Left renal cortex interstitium (tissue), 4 donors: ENCODE measurements around the gene EPGN. TPM values are rescaled to one million over a fixed set of nuclear protein-coding genes. Genes with fewer than 3 reads are reported as not detected.
A peak's percentile ranks its signal among the peaks of the same experiment; 100 is the strongest.

Experiments
- DNase-seq, 4 donors: peaks; one replicate each; pipeline ENCODE4 v3.0.0-alpha.2; 2013; ENCODE audit warnings: low read depth in 4 of 4, low spot score in 2 of 4, missing footprints in 1 of 4
- polyA plus RNA-seq, 4 donors: library from polyadenylated mRNA; unstranded; fragments of 120-200 nt; gene quantifications; one replicate each; pipeline ENCODE4 v1.2.1, GENCODE V29; 2013; ENCODE audit not compliant: insufficient read length in 4 of 4

EPGN gene, protein sequence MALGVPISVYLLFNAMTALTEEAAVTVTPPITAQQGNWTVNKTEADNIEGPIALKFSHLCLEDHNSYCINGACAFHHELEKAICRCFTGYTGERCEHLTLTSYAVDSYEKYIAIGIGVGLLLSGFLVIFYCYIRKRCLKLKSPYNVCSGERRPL
- polyA plus RNA-seq: 1 to 10 TPM in 2 of 4 donors, under 1 TPM in 2; 0.49 to 1.6 (median 1.2) TPM

GRCh38 chr4:74308215-74308614, at the start of gene EPGN:
Gene EPGN (plus strand): TSS chr4:74308470. CDS start chr4:74308534, 64 bp downstream.
- DNase-seq: no peak

GRCh38 chr4:74258963-74259362, 49.3 kb upstream of the EPGN start:
- DNase-seq: peak in 1 of 4 donors; percentile 0

GRCh38 chr4:74260036-74260435, 48.2 kb upstream of the EPGN start:
- DNase-seq: no peak

DNA sequence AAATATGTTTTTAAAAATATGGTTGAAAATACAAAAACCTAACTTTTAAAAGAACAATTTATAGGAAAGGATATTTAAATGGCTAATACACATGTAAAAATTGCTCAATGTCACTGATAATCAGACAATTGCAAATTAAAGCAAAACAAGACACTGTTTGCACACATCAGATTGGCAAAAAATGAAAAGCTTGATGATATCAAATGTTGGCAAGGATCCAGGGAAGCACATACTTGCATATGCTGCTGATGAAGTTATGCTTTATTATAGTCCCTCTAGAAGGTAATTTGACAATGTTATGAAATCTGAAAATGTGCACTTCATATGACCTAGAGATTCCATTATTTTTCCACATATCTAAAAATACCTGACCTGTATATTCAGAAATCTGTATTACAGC, 45.7 kb upstream of the EPGN start:
- no peak for DNase-seq

GRCh38 chr4:74263551-74263950, 44.7 kb upstream of the EPGN start:
- no peak for DNase-seq

DNA sequence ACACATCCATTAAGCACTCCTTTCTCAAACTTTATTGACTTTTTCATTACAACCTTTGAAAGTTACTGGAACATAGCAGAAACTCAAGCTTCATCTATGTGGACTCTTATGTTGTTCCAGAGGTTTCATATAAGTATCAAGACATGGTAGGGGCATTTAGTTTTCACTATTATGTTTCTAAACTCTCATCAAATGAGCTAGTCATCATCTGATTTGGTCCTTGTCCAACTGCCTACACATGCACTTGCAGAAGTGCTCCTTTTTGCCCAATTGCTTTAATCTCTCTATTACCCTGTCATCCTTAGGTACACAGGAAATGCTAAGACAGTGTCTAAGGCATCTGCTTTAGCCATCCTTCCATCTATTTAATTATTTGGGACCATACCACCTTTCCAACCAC, 42.2 kb upstream of the EPGN start:
- no peak for DNase-seq

DNA sequence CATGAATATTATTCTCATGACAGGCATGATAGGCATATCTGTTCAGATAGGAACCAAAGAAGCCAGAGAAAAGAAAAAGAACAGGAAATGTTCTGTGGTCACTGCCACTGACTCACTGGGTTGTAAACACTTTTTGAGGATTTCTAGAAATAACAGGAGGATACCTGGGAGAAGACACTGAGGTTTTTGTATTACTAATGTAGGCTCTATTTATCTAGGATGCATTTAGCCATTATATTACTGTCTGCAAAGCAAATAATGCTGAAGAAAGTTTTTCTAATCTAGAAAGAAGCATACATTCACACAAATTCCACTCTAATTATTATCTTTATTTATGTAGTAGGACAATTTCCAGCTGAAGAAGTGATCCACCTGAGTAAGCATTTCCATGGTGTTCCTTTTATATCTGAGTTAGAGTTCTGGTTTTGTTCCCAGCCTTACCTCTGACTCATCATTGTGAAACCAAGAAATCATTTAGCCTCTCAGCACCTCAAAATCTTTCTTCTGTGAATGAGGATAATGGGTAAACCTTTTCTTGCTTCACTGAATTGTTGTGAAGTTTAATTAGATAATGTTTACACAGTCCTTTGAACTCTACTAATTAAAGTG, 40.2 kb upstream of the EPGN start:
- no peak for DNase-seq

GRCh38 chr4:74268643-74269042, 39.6 kb upstream of the EPGN start:
- no peak for DNase-seq

- no peak for DNase-seq
Observed at GRCh38 chr4:74278490-74278889, 29.8 kb upstream of the EPGN start.

DNA sequence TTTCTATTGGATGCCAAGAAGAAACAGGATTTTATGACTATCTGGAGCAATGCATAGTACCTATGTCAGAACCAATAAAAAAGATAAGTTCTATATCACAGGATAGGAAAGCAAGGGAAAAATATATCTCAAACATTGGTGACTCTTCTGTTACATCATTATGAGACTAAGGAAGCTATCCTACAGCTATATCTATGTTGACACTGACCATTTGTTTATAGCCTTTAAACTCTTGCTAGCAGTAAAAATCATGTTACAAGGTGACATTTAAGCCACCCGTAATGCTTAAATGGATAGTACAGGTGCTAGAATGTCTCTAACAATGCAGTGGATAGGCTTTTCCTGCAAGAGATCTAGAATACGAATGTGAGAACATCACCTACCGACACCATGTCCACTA, 28.6 kb upstream of the EPGN start:
- no peak for DNase-seq

GRCh38 chr4:74282926-74283325, 25.3 kb upstream of the EPGN start:
- no peak for DNase-seq

- no peak for DNase-seq
Observed at GRCh38 chr4:74283614-74284013, 24.7 kb upstream of the EPGN start.

DNA sequence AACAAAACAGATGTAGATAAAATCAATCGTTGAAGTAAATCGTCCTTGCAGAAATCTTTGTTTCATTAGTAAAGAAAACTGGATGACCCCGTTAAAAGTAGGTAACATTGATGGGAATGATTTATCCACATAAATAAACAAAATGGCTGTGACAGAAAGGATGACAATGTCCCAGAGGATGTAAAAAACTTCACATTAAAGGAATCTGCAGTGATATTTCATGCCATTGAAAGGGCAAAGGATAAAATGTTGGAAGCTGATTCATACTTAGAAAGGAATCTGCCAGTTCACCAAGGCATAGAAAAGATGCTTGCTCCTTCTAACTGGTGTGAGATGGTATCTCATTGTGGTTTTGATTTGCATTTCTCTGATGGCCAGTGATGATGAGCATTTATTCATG, 24.2 kb upstream of the EPGN start:
- DNase-seq: no peak

GRCh38 chr4:74287164-74287563, 21.1 kb upstream of the EPGN start:
- DNase-seq: no peak

GRCh38 chr4:74287791-74288190, 20.5 kb upstream of the EPGN start:
- no peak for DNase-seq

- no peak for DNase-seq
Observed at GRCh38 chr4:74291471-74291870, 16.8 kb upstream of the EPGN start.

DNA sequence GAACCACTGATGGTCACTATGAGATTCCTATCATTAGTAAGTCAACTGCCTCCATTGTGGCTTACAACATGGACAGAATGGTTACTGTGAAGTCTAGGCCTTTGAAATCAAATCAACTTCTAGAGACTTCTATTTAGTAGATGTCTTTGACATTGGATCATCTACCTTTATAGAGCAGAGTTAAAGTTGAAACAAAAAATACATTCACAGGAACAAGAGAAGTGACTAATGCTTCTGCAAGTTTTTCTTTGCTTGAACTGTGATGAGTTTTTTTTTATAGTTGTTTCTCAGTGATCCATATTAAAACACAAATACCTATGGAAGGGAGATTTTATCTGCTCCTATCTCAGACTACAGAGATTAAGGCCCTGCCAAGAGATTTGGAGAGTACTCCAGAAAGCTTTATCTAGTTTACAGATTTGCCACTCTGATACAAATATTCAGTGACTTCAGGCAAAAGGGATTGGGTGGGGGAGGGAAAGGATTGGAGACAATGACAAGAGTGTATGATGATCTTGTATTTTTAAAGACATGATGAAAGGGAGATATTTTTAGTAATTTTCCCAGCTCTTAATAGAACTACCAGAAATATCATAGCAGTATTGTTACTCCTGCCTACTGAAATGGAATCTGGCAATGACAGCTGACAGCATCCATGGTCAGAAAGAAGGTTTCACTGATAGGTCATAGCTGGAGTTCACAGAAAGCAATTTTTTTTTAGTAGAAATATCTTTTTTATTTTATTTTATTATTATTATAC, 16.0 kb upstream of the EPGN start:
- DNase-seq: no peak

DNA sequence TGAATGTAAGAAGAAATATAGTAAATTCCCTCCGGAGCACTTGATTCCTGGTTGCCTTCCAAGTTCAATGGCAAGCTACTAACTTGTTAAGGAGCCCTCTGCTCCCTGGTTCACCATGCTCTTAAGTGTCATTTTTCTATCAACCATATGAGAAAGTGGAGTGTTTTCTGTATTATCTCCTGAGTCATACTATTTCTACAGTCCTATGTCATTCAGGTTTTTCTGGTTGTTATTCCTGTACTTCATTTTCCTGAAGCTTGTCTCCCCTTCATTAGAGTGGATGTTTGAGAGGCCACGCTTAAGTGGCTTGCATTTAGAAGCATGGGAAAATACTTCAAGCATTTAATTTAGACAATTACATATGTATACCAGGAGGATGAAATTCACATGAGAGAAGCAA, 14.7 kb upstream of the EPGN start:
- DNase-seq: no peak

DNA sequence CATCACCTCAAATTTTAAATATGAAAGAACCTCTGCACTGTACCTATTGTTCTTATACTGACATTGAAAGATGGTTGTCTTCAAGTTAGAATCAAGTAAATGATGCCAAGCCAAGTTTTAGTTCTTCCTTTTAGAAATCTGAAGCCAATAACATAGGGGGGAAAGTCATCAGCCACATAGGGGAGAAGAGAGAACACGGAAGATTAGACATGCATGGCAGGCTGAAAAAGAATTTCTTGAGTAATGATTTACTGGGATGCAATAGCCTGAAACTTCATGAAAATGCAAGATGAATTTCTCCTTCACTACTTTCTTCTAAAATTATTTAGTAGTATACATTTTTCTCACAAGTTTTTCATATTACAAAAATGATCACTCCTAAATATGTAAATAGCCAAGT, 13.6 kb upstream of the EPGN start:
- DNase-seq: no peak

DNA sequence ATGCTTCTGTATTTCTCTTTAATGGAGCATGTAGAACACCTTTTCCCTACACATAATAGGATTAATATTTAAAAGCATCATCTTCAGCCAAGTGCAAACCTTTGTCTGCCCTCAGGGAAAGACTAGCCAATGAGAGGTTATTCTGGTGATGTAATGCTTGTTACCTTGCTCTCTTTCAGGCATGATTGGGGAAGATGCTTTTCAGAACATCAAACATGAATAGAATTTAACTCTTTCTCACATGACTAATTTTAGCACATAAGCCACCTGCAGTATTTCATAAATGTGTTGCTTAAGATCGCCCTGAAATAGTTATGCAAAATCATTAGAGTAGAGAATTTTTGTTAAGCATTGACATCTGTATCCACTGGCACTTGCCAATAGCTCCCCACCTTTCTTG, 10.7 kb upstream of the EPGN start:
- DNase-seq: no peak

- no peak for DNase-seq
Observed at GRCh38 chr4:74304095-74304625, 4.1 kb upstream of the EPGN start.

GRCh38 chr4:74305000-74305399, 3.3 kb upstream of the EPGN start:
- DNase-seq: no peak
